Measurements from ENCODE around the gene NBEA.

The NBEA gene

GRCh38 chr13:35285677-35286076 lies 343.6 kb downstream of the NBEA start:
- no peak overlapping the region for H3K18ac ChIP-seq (ENCODE audit: low read length)
- H3K9ac ChIP-seq (ENCODE audit: low read depth, low read length, poor library complexity): no peak overlapping the region
- H2AK5ac ChIP-seq (ENCODE audit: low read depth, low read length): no peak overlapping the region
- no peak overlapping the region for H3K23ac ChIP-seq (ENCODE audit: low read depth, low read length, poor library complexity)
- no peak overlapping the region for H2BK120ac ChIP-seq (ENCODE audit: low read depth, low read length)
- H3K27me3 ChIP-seq (ENCODE audit: control insufficient read depth in 3 of 3, insufficient read depth in 3 of 3, low read depth in 1 of 3, low read length in 3 of 3): no peaks in the 10 kb centered on the region
- no peak overlapping the region for H3K4ac ChIP-seq (ENCODE audit: low read length)
- no peak overlapping the region for H2BK12ac ChIP-seq (ENCODE audit: low read length)
- no peaks in the 10 kb centered on the region for H3K9me3 ChIP-seq (replicated peaks in 1 of 2; ENCODE audit: control insufficient read depth in 2 of 2, insufficient read depth in 1 of 2, low read depth in 1 of 2, low read length in 2 of 2)
- no peak overlapping the region for H2BK5ac ChIP-seq (ENCODE audit: low read length)
- no peak overlapping the region for H3K4me3 ChIP-seq (ENCODE audit: low read length in 2 of 2)
- H4K8ac ChIP-seq (ENCODE audit: low read depth, low read length): no peak overlapping the region
- H3K36me3 ChIP-seq (replicated peaks in 1 of 2; ENCODE audit: control insufficient read depth in 2 of 2, insufficient read depth in 2 of 2, low read length in 2 of 2): no peaks in the 10 kb centered on the region
- H3K14ac ChIP-seq (ENCODE audit: low read length): no peak overlapping the region
- no peak overlapping the region for H4K91ac ChIP-seq (ENCODE audit: low read depth, low read length, poor library complexity)
- WGBS, 2 donors (ENCODE audit: extremely low coverage in 2 of 2, insufficient read length in 2 of 2, insufficient replicate concordance in 1 of 2): no CpG with 5 or more reads among the region's 4 CpGs
- DNase-seq (ENCODE audit: low spot score): no peak
- H2BK15ac ChIP-seq (ENCODE audit: low read length): no peak overlapping the region
- no peak overlapping the region for H3K4me2 ChIP-seq (ENCODE audit: insufficient read depth, low read length, poor library complexity, severe bottlenecking)
- H3K4me1 ChIP-seq (ENCODE audit: control insufficient read depth in 2 of 2, insufficient read depth in 1 of 2, low read depth in 1 of 2, low read length in 2 of 2): peaks cover 0 to 8% of the 10 kb centered on the region in 2 donors
- peak overlapping the region; percentile 43 for H2AFZ ChIP-seq (ENCODE audit: low read length)
- H3K79me1 ChIP-seq (ENCODE audit: low read depth, low read length): no peaks in the 10 kb centered on the region
- H3K27ac ChIP-seq (replicated peaks; ENCODE audit: low read length): no peak overlapping the region

GRCh38 chr13:35292329-35292728 lies 350.3 kb downstream of the NBEA start:
- H2BK5ac ChIP-seq (ENCODE audit: low read length): no peak overlapping the region
- H3K36me3 ChIP-seq (replicated peaks in 1 of 2; ENCODE audit: control insufficient read depth in 2 of 2, insufficient read depth in 2 of 2, low read length in 2 of 2): no peaks in the 10 kb centered on the region
- DNase-seq (ENCODE audit: low spot score): no peak
- no peak overlapping the region for H3K4me2 ChIP-seq (ENCODE audit: insufficient read depth, low read length, poor library complexity, severe bottlenecking)
- no peak overlapping the region for H2AK5ac ChIP-seq (ENCODE audit: low read depth, low read length)
- no peak overlapping the region for H2BK15ac ChIP-seq (ENCODE audit: low read length)
- H2AFZ ChIP-seq (ENCODE audit: low read length): no peak overlapping the region
- no peak overlapping the region for H3K4ac ChIP-seq (ENCODE audit: low read length)
- no peaks in the 10 kb centered on the region for H3K79me1 ChIP-seq (ENCODE audit: low read depth, low read length)
- H3K18ac ChIP-seq (ENCODE audit: low read length): no peak overlapping the region
- H3K23ac ChIP-seq (ENCODE audit: low read depth, low read length, poor library complexity): no peak overlapping the region
- H3K27ac ChIP-seq (replicated peaks; ENCODE audit: low read length): no peak overlapping the region
- no peak overlapping the region for H2BK120ac ChIP-seq (ENCODE audit: low read depth, low read length)
- no peak overlapping the region for H4K91ac ChIP-seq (ENCODE audit: low read depth, low read length, poor library complexity)
- no peak overlapping the region for H3K9ac ChIP-seq (ENCODE audit: low read depth, low read length, poor library complexity)
- no peak overlapping the region for H4K8ac ChIP-seq (ENCODE audit: low read depth, low read length)
- no peak overlapping the region for H3K4me3 ChIP-seq (ENCODE audit: low read length in 2 of 2)
- no CpG with 5 or more reads among the region's 1 CpG for WGBS, 2 donors (ENCODE audit: extremely low coverage in 2 of 2, insufficient read length in 2 of 2, insufficient replicate concordance in 1 of 2)
- no peaks in the 10 kb centered on the region for H3K27me3 ChIP-seq (ENCODE audit: control insufficient read depth in 3 of 3, insufficient read depth in 3 of 3, low read depth in 1 of 3, low read length in 3 of 3)
- H3K14ac ChIP-seq (ENCODE audit: low read length): no peak overlapping the region
- no peak overlapping the region for H2BK12ac ChIP-seq (ENCODE audit: low read length)
- H3K9me3 ChIP-seq (replicated peaks in 1 of 2; ENCODE audit: control insufficient read depth in 2 of 2, insufficient read depth in 1 of 2, low read depth in 1 of 2, low read length in 2 of 2): no peaks in the 10 kb centered on the region
- H3K4me1 ChIP-seq (ENCODE audit: control insufficient read depth in 2 of 2, insufficient read depth in 1 of 2, low read depth in 1 of 2, low read length in 2 of 2): peaks cover 0 to 3% of the 10 kb centered on the region in 2 donors

GRCh38 chr13:35293579-35294226 lies 351.6 kb downstream of the NBEA start:
- Histone ChIP-seq H3K27me3 (ENCODE audit: control insufficient read depth in 3 of 3, insufficient read depth in 3 of 3, low read depth in 1 of 3, low read length in 3 of 3) (no peaks in the 10 kb centered on the region), H3K23ac (ENCODE audit: low read depth, low read length, poor library complexity) (no peak overlapping the region), H3K9me3 (replicated peaks in 1 of 2; ENCODE audit: control insufficient read depth in 2 of 2, insufficient read depth in 1 of 2, low read depth in 1 of 2, low read length in 2 of 2) (no peaks in the 10 kb centered on the region), H3K18ac (ENCODE audit: low read length) (no peak overlapping the region), H3K4me1 (ENCODE audit: control insufficient read depth in 2 of 2, insufficient read depth in 1 of 2, low read depth in 1 of 2, low read length in 2 of 2) (no peaks in the 10 kb centered on the region), H3K9ac (ENCODE audit: low read depth, low read length, poor library complexity) (no peak overlapping the region), H3K4me3 (ENCODE audit: low read length in 2 of 2) (no peak overlapping the region), H2BK5ac (ENCODE audit: low read length) (no peak overlapping the region), H2BK12ac (ENCODE audit: low read length) (no peak overlapping the region), H4K8ac (ENCODE audit: low read depth, low read length) (no peak overlapping the region), H4K91ac (ENCODE audit: low read depth, low read length, poor library complexity) (no peak overlapping the region), H2AK5ac (ENCODE audit: low read depth, low read length) (no peak overlapping the region), H3K4ac (ENCODE audit: low read length) (no peak overlapping the region), H3K79me1 (ENCODE audit: low read depth, low read length) (no peaks in the 10 kb centered on the region), H2BK120ac (ENCODE audit: low read depth, low read length) (no peak overlapping the region), H3K14ac (ENCODE audit: low read length) (no peak overlapping the region), H3K4me2 (ENCODE audit: insufficient read depth, low read length, poor library complexity, severe bottlenecking) (no peak overlapping the region), H3K36me3 (replicated peaks in 1 of 2; ENCODE audit: control insufficient read depth in 2 of 2, insufficient read depth in 2 of 2, low read length in 2 of 2) (no peaks in the 10 kb centered on the region), H2AFZ (ENCODE audit: low read length) (no peak overlapping the region), H2BK15ac (ENCODE audit: low read length) (no peak overlapping the region), H3K27ac (replicated peaks; ENCODE audit: low read length) (no peak overlapping the region)
- no peak for DNase-seq (ENCODE audit: low spot score)

DNA sequence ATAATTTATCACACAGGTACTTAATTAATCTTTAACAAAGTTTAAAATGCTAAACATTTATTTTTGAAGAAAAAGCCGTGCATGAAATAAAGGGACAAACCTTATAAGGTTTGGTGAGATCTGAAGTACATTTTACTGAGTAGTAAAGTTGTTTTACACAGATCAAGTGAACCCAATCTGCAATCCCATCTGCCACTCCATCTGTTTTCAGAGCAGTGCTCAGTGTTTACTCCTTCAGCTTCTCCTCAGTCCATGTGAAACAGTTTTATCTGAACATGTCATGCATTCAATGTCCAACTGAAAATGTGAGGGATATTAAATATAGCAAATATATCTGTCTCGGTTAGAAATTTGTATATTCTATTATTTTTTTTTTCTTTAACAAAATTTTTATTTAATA lies 367.6 kb downstream of the NBEA start:
- Histone ChIP-seq H3K27me3 (ENCODE audit: control insufficient read depth in 3 of 3, insufficient read depth in 3 of 3, low read depth in 1 of 3, low read length in 3 of 3) (no peaks in the 10 kb centered on the region), H2AK5ac (ENCODE audit: low read depth, low read length) (no peak overlapping the region), H3K23ac (ENCODE audit: low read depth, low read length, poor library complexity) (no peak overlapping the region), H3K4ac (ENCODE audit: low read length) (no peak overlapping the region), H3K18ac (ENCODE audit: low read length) (no peak overlapping the region), H3K4me1 (ENCODE audit: control insufficient read depth in 2 of 2, insufficient read depth in 1 of 2, low read depth in 1 of 2, low read length in 2 of 2) (peaks cover 0 to 2% of the 10 kb centered on the region in 2 donors), H3K36me3 (replicated peaks in 1 of 2; ENCODE audit: control insufficient read depth in 2 of 2, insufficient read depth in 2 of 2, low read length in 2 of 2) (no peaks in the 10 kb centered on the region), H4K8ac (ENCODE audit: low read depth, low read length) (no peak overlapping the region), H2BK5ac (ENCODE audit: low read length) (no peak overlapping the region), H2BK15ac (ENCODE audit: low read length) (no peak overlapping the region), H2BK120ac (ENCODE audit: low read depth, low read length) (no peak overlapping the region), H3K4me3 (ENCODE audit: low read length in 2 of 2) (no peak overlapping the region), H3K14ac (ENCODE audit: low read length) (no peak overlapping the region), H3K9me3 (replicated peaks in 1 of 2; ENCODE audit: control insufficient read depth in 2 of 2, insufficient read depth in 1 of 2, low read depth in 1 of 2, low read length in 2 of 2) (no peaks in the 10 kb centered on the region), H2BK12ac (ENCODE audit: low read length) (no peak overlapping the region), H3K4me2 (ENCODE audit: insufficient read depth, low read length, poor library complexity, severe bottlenecking) (no peak overlapping the region), H3K9ac (ENCODE audit: low read depth, low read length, poor library complexity) (no peak overlapping the region), H2AFZ (ENCODE audit: low read length) (no peak overlapping the region), H3K27ac (replicated peaks; ENCODE audit: low read length) (no peak overlapping the region), H3K79me1 (ENCODE audit: low read depth, low read length) (no peaks in the 10 kb centered on the region), H4K91ac (ENCODE audit: low read depth, low read length, poor library complexity) (no peak overlapping the region)
- no CpG with 5 or more reads among the region's 2 CpGs for WGBS, 2 donors (ENCODE audit: extremely low coverage in 2 of 2, insufficient read length in 2 of 2, insufficient replicate concordance in 1 of 2)
- DNase-seq (ENCODE audit: low spot score): no peak
